ENCODE data around the gene CROCC. TPM values are rescaled to one million over a fixed set of nuclear protein-coding genes. Genes with fewer than 3 reads are reported as not detected.

The CROCC gene
- total and polyA plus RNA-seq, 2 experiments from 2014 or later = 15.1 to 106 TPM

DNA sequence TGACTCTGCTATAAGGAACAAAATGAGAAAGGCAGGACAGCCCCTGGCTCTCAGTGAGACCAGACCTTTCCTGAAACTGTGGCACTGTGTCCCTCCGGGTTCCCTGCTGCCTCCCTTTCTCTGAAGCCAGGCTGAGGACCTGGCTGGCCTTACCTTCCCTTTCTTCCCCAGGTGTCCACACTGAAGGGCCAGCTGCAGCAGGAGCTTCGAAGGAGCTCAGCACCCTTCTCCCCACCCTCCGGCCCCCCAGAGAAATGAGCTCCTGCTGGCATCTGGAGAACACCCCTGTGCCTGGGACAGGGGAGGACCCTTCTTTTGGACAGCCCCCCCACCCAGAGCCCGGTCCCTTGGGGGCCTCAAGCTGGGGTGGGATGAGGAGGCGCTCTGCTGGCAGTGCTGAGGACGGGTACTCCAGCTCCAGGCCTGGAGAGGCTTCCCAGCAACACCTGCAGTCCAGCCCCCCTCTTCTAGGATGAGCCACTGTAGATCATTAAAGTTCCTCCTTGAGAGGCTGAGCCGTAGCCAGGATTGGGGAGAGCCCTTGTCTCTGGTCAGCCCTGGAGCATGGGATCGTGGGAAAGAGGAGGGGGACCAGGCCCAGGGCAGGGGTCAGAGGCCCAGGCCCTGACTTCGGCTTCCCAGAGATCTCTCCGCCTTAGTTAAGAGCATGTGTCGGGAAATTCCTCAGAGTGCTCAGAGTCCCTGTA, 50.6 kb downstream of the CROCC start:
- Histone ChIP-seq H3K4me3 (no peak overlapping the region), H4K20me1 (replicated peaks; ENCODE audit: insufficient read depth) (peaks cover 5% of the 10 kb centered on the region; the same call in 1 of the 2 replicates), H3K9me2 (ENCODE audit: insufficient read depth) (no peaks in the 10 kb centered on the region), H3K36me3 (ENCODE audit: insufficient read depth) (no peaks in the 10 kb centered on the region; the same call in 1 of the 2 replicates), H3K27me3 (ENCODE audit: insufficient read depth) (no peaks in the 10 kb centered on the region), H3K79me2 (replicated peaks; ENCODE audit: insufficient read depth) (0 out of 2 replicates have a peak, but pooled peaks cover under 1% of the 10 kb centered on the region), H3F3A (replicated peaks; ENCODE audit: low read depth) (peaks cover 10% of the 10 kb centered on the region; the same call in 1 of the 2 replicates), H2AFZ (no peak overlapping the region), H3K4me2 (no peak overlapping the region), H3K27ac (ENCODE audit: low read depth) (0 out of 2 replicates have a peak overlapping the region, but pooled peaks have one; percentile 55), H3K4me1 (ENCODE audit: insufficient read depth) (peaks cover 7% of the 10 kb centered on the region; the same call in 1 of the 2 replicates)
- Mint-ChIP-seq H3K27me3 (ENCODE audit: insufficient read depth, low read depth, poor library complexity) (peaks cover 25% of the 10 kb centered on the region), H3K4me1 (peaks cover 32% of the 10 kb centered on the region), H3K36me3 (ENCODE audit: low read depth) (peaks cover 48% of the 10 kb centered on the region), H3K4me3 (no peak overlapping the region; the same call in 2 of the 3 replicates), H3K9me3 (no peaks in the 10 kb centered on the region), H3K27ac (no peak overlapping the region; the same call in 1 of the 2 replicates)
- DNase-seq (ENCODE audit: low spot score) (no peak), ATAC-seq (peak; percentile 3)
- no peak for TF ChIP-seq JUNB (IDR thresholded peaks at IDR 0.05; ENCODE audit: unreplicated experiment)
- TF ChIP-seq ZNF331 (CRISPR knock-in tag; IDR thresholded peaks at IDR 0.05; ENCODE audit: low read depth) = no peak
- TF ChIP-seq, protein P1, sequence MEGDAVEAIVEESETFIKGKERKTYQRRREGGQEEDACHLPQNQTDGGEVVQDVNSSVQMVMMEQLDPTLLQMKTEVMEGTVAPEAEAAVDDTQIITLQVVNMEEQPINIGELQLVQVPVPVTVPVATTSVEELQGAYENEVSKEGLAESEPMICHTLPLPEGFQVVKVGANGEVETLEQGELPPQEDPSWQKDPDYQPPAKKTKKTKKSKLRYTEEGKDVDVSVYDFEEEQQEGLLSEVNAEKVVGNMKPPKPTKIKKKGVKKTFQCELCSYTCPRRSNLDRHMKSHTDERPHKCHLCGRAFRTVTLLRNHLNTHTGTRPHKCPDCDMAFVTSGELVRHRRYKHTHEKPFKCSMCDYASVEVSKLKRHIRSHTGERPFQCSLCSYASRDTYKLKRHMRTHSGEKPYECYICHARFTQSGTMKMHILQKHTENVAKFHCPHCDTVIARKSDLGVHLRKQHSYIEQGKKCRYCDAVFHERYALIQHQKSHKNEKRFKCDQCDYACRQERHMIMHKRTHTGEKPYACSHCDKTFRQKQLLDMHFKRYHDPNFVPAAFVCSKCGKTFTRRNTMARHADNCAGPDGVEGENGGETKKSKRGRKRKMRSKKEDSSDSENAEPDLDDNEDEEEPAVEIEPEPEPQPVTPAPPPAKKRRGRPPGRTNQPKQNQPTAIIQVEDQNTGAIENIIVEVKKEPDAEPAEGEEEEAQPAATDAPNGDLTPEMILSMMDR (conservative IDR thresholded peaks at IDR 0.05; ENCODE audit: low read depth in 2 of 2) = no peak
- no peak for TF ChIP-seq EZH2phosphoT487 (IDR thresholded peaks at IDR 0.05; ENCODE audit: unreplicated experiment)
- no peak for TF ChIP-seq NANOG (IDR thresholded peaks at IDR 0.05; ENCODE audit: borderline replicate concordance)
- TF ChIP-seq EZH2 (IDR thresholded peaks at IDR 0.05; ENCODE audit: low read depth, unreplicated experiment) = no peak
- TF ChIP-seq POLR2AphosphoS5 (IDR thresholded peaks at IDR 0.05; ENCODE audit: low read depth) = no peak
- TF ChIP-seq, protein P2, sequence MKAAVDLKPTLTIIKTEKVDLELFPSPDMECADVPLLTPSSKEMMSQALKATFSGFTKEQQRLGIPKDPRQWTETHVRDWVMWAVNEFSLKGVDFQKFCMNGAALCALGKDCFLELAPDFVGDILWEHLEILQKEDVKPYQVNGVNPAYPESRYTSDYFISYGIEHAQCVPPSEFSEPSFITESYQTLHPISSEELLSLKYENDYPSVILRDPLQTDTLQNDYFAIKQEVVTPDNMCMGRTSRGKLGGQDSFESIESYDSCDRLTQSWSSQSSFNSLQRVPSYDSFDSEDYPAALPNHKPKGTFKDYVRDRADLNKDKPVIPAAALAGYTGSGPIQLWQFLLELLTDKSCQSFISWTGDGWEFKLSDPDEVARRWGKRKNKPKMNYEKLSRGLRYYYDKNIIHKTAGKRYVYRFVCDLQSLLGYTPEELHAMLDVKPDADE (IDR thresholded peaks at IDR 0.05) = no peak

DNA sequence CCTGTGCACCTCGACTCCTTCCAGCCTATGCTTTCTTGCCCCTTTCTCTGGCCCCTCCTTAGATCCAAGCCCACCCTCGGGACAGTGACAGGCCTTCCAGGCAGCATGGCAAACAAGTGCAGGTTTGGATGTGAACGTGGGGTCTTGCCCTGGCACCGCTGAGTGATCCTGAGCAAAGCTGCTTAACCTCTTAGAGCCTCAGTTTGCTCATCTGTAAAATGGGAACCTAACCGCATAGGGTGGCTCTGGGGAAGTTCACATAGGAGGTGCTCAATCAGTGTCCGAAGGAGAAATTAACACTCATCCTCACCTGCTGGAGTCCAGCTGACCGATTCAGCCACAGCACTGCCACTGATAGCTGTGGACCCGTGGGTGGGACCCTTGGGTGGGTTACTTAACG, 51.5 kb downstream of the CROCC start:
- peaks cover 7% of the 10 kb centered on the region; the same call in 1 of the 2 replicates for H3K4me1 ChIP-seq (ENCODE audit: insufficient read depth)
- H3K4me2 ChIP-seq = no peak overlapping the region
- peaks cover 10% of the 10 kb centered on the region; the same call in 1 of the 2 replicates for H3F3A ChIP-seq (replicated peaks; ENCODE audit: low read depth)
- H4K20me1 ChIP-seq (replicated peaks; ENCODE audit: insufficient read depth) = peaks cover 5% of the 10 kb centered on the region; the same call in 1 of the 2 replicates
- H3K36me3 ChIP-seq (ENCODE audit: insufficient read depth) = no peaks in the 10 kb centered on the region; the same call in 1 of the 2 replicates
- no peaks in the 10 kb centered on the region for H3K9me3 Mint-ChIP-seq
- peaks cover 40% of the 10 kb centered on the region for H3K4me1 Mint-ChIP-seq
- no peak overlapping the region for H2AFZ ChIP-seq
- DNase-seq (ENCODE audit: low spot score) = no peak
- no peak overlapping the region for H3K4me3 ChIP-seq
- no peak overlapping the region for H3K4me3 Mint-ChIP-seq
- H3K27me3 Mint-ChIP-seq (ENCODE audit: insufficient read depth, low read depth, poor library complexity) = peaks cover 25% of the 10 kb centered on the region
- peaks cover 9% of the 10 kb centered on the region; the same call in 1 of the 2 replicates for H3K79me2 ChIP-seq (replicated peaks; ENCODE audit: insufficient read depth)
- no peaks in the 10 kb centered on the region for H3K9me2 ChIP-seq (ENCODE audit: insufficient read depth)
- H3K36me3 Mint-ChIP-seq (ENCODE audit: low read depth) = peaks cover 55% of the 10 kb centered on the region
- H3K27ac ChIP-seq (ENCODE audit: low read depth) = no peak overlapping the region
- H3K27ac Mint-ChIP-seq = no peak overlapping the region
- no peak for ATAC-seq
- H3K27me3 ChIP-seq (ENCODE audit: insufficient read depth) = no peaks in the 10 kb centered on the region
- TF ChIP-seq EZH2 (IDR thresholded peaks at IDR 0.05; ENCODE audit: low read depth, unreplicated experiment) = no peak
- no peak for TF ChIP-seq ZNF331 (CRISPR knock-in tag; IDR thresholded peaks at IDR 0.05; ENCODE audit: low read depth)
- TF ChIP-seq, protein P1 (conservative IDR thresholded peaks at IDR 0.05; ENCODE audit: low read depth in 2 of 2) = no peak
- TF ChIP-seq, protein P3, sequence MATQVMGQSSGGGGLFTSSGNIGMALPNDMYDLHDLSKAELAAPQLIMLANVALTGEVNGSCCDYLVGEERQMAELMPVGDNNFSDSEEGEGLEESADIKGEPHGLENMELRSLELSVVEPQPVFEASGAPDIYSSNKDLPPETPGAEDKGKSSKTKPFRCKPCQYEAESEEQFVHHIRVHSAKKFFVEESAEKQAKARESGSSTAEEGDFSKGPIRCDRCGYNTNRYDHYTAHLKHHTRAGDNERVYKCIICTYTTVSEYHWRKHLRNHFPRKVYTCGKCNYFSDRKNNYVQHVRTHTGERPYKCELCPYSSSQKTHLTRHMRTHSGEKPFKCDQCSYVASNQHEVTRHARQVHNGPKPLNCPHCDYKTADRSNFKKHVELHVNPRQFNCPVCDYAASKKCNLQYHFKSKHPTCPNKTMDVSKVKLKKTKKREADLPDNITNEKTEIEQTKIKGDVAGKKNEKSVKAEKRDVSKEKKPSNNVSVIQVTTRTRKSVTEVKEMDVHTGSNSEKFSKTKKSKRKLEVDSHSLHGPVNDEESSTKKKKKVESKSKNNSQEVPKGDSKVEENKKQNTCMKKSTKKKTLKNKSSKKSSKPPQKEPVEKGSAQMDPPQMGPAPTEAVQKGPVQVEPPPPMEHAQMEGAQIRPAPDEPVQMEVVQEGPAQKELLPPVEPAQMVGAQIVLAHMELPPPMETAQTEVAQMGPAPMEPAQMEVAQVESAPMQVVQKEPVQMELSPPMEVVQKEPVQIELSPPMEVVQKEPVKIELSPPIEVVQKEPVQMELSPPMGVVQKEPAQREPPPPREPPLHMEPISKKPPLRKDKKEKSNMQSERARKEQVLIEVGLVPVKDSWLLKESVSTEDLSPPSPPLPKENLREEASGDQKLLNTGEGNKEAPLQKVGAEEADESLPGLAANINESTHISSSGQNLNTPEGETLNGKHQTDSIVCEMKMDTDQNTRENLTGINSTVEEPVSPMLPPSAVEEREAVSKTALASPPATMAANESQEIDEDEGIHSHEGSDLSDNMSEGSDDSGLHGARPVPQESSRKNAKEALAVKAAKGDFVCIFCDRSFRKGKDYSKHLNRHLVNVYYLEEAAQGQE (IDR thresholded peaks at IDR 0.05; ENCODE audit: unreplicated experiment) = no peak
